ENCODE results near the gene PROB1.
A peak's percentile ranks its signal among the peaks of the same experiment; 100 is the strongest.

PROB1 gene

GRCh38 chr5:139377226-139377625, 17.7 kb downstream of the PROB1 start:
- no peak overlapping the region for H3K4me3 ChIP-seq (ENCODE audit: severe bottlenecking)
- H3K27me3 ChIP-seq (ENCODE audit: insufficient read depth, poor library complexity, severe bottlenecking), result no peaks in the 10 kb centered on the region
- peaks cover 10% of the 10 kb centered on the region for H3K4me1 ChIP-seq (ENCODE audit: insufficient read depth, poor library complexity, severe bottlenecking)
- H3K27ac ChIP-seq (ENCODE audit: poor library complexity, severe bottlenecking), result no peak overlapping the region
- no peaks in the 10 kb centered on the region for H3K9me3 ChIP-seq (ENCODE audit: severe bottlenecking)
- peaks cover 7% of the 10 kb centered on the region for H3K36me3 ChIP-seq (ENCODE audit: low read depth)
- TF ChIP-seq CTCF (IDR thresholded peaks at IDR 0.05; ENCODE audit: poor library complexity, severe bottlenecking), result no peak
- ATAC-seq (ENCODE audit: low read depth), result no peak
- peak; percentile 28 for DNase-seq (ENCODE audit: low spot score)

GRCh38 chr5:139376364-139376763, 18.5 kb downstream of the PROB1 start:
- no peaks in the 10 kb centered on the region for H3K9me3 ChIP-seq (ENCODE audit: severe bottlenecking)
- no peak for DNase-seq (ENCODE audit: low spot score)
- ATAC-seq (ENCODE audit: low read depth), result no peak
- H3K36me3 ChIP-seq (ENCODE audit: low read depth), result peaks cover 12% of the 10 kb centered on the region
- no peak overlapping the region for H3K4me3 ChIP-seq (ENCODE audit: severe bottlenecking)
- no peaks in the 10 kb centered on the region for H3K27me3 ChIP-seq (ENCODE audit: insufficient read depth, poor library complexity, severe bottlenecking)
- H3K4me1 ChIP-seq (ENCODE audit: insufficient read depth, poor library complexity, severe bottlenecking), result peaks cover 10% of the 10 kb centered on the region
- H3K27ac ChIP-seq (ENCODE audit: poor library complexity, severe bottlenecking), result no peak overlapping the region
- no peak for TF ChIP-seq CTCF (IDR thresholded peaks at IDR 0.05; ENCODE audit: poor library complexity, severe bottlenecking)

- no peak for ATAC-seq (ENCODE audit: low read depth)
- H3K27ac ChIP-seq (ENCODE audit: poor library complexity, severe bottlenecking), result no peak overlapping the region
These were observed 20.0 kb downstream of the PROB1 start for GRCh38 chr5:139374909-139375308.

GRCh38 chr5:139371482-139372435, 23.1 kb downstream of the PROB1 start:
- Histone ChIP-seq H3K9me3 (ENCODE audit: severe bottlenecking) (no peaks in the 10 kb centered on the region), H3K4me3 (ENCODE audit: severe bottlenecking) (no peak overlapping the region), H3K36me3 (ENCODE audit: low read depth) (peaks cover 55% of the 10 kb centered on the region), H3K4me1 (ENCODE audit: insufficient read depth, poor library complexity, severe bottlenecking) (peaks cover 10% of the 10 kb centered on the region), H3K27ac (ENCODE audit: poor library complexity, severe bottlenecking) (peak overlapping the region; percentile 2), H3K27me3 (ENCODE audit: insufficient read depth, poor library complexity, severe bottlenecking) (no peaks in the 10 kb centered on the region)
- no peak for TF ChIP-seq CTCF (IDR thresholded peaks at IDR 0.05; ENCODE audit: poor library complexity, severe bottlenecking)
- DNase-seq (ENCODE audit: low spot score) (no peak), ATAC-seq (ENCODE audit: low read depth) (no peak)

More at GRCh38 chr5:139374909-139375308, 20.0 kb downstream of the PROB1 start:
- Histone ChIP-seq H3K4me3 (ENCODE audit: severe bottlenecking) (no peak overlapping the region), H3K4me1 (ENCODE audit: insufficient read depth, poor library complexity, severe bottlenecking) (peaks cover 10% of the 10 kb centered on the region), H3K9me3 (ENCODE audit: severe bottlenecking) (no peaks in the 10 kb centered on the region), H3K36me3 (ENCODE audit: low read depth) (peaks cover 25% of the 10 kb centered on the region), H3K27me3 (ENCODE audit: insufficient read depth, poor library complexity, severe bottlenecking) (no peaks in the 10 kb centered on the region)
- DNase-seq (ENCODE audit: low spot score), result no peak
- TF ChIP-seq CTCF (IDR thresholded peaks at IDR 0.05; ENCODE audit: poor library complexity, severe bottlenecking), result no peak

- TF ChIP-seq CTCF (IDR thresholded peaks at IDR 0.05; ENCODE audit: poor library complexity, severe bottlenecking), result no peak
- no peak for DNase-seq (ENCODE audit: low spot score)
- H3K4me3 ChIP-seq (ENCODE audit: severe bottlenecking), result no peak overlapping the region
- no peak for ATAC-seq (ENCODE audit: low read depth)
- no peaks in the 10 kb centered on the region for H3K27me3 ChIP-seq (ENCODE audit: insufficient read depth, poor library complexity, severe bottlenecking)
- H3K36me3 ChIP-seq (ENCODE audit: low read depth), result peaks cover 81% of the 10 kb centered on the region
- no peaks in the 10 kb centered on the region for H3K9me3 ChIP-seq (ENCODE audit: severe bottlenecking)
- H3K27ac ChIP-seq (ENCODE audit: poor library complexity, severe bottlenecking), result no peak overlapping the region
- peaks cover 10% of the 10 kb centered on the region for H3K4me1 ChIP-seq (ENCODE audit: insufficient read depth, poor library complexity, severe bottlenecking)
These were observed 25.7 kb downstream of the PROB1 start for GRCh38 chr5:139369181-139369580.

Measured in RWPE2 (cell line).